ENCODE data around the gene RBFOX1.

Gene RBFOX1

GRCh38 chr16:7550096-7550495 is 217.5 kb downstream of the RBFOX1 start:
- no peak for TF ChIP-seq CTCF (IDR thresholded peaks at IDR 0.05; ENCODE audit: low read length, missing control alignments)

GRCh38 chr16:7555459-7555858 is 222.8 kb downstream of the RBFOX1 start:
- TF ChIP-seq CTCF (IDR thresholded peaks at IDR 0.05; ENCODE audit: low read length, missing control alignments) = no peak
- no peak for DNase-seq (ENCODE audit: low read depth)
- H3K4me3 ChIP-seq (replicated peaks; ENCODE audit: low read depth, low read length) = no peak overlapping the region

More at GRCh38 chr16:7550096-7550495, 217.5 kb downstream of the RBFOX1 start:
- no peak overlapping the region for H3K4me3 ChIP-seq (replicated peaks; ENCODE audit: low read depth, low read length)
- no peak for DNase-seq (ENCODE audit: low read depth)

- TF ChIP-seq CTCF (IDR thresholded peaks at IDR 0.05; ENCODE audit: low read length, missing control alignments) = no peak
- H3K4me3 ChIP-seq (replicated peaks; ENCODE audit: low read depth, low read length) = no peak overlapping the region
- no peak for DNase-seq (ENCODE audit: low read depth)
Observed at GRCh38 chr16:7561908-7562405, 229.3 kb downstream of the RBFOX1 start.

- DNase-seq (ENCODE audit: low read depth) = no peak
- no peak overlapping the region for H3K4me3 ChIP-seq (replicated peaks; ENCODE audit: low read depth, low read length)
- no peak for TF ChIP-seq CTCF (IDR thresholded peaks at IDR 0.05; ENCODE audit: low read length, missing control alignments)
Observed at GRCh38 chr16:7566360-7566759, 233.7 kb downstream of the RBFOX1 start.

GRCh38 chr16:7571366-7571765 is 238.7 kb downstream of the RBFOX1 start:
- DNase-seq (ENCODE audit: low read depth) = no peak
- H3K4me3 ChIP-seq (replicated peaks; ENCODE audit: low read depth, low read length) = no peak overlapping the region
- TF ChIP-seq CTCF (IDR thresholded peaks at IDR 0.05; ENCODE audit: low read length, missing control alignments) = no peak

- DNase-seq (ENCODE audit: low read depth) = no peak
- H3K4me3 ChIP-seq (replicated peaks; ENCODE audit: low read depth, low read length) = no peak overlapping the region
- no peak for TF ChIP-seq CTCF (IDR thresholded peaks at IDR 0.05; ENCODE audit: low read length, missing control alignments)
Observed at GRCh38 chr16:7577588-7577987, 244.9 kb downstream of the RBFOX1 start.

GRCh38 chr16:7579454-7579853 is 246.8 kb downstream of the RBFOX1 start:
- TF ChIP-seq CTCF (IDR thresholded peaks at IDR 0.05; ENCODE audit: low read length, missing control alignments) = no peak
- H3K4me3 ChIP-seq (replicated peaks; ENCODE audit: low read depth, low read length) = no peak overlapping the region
- DNase-seq (ENCODE audit: low read depth) = no peak

Measured in fibroblast of pulmonary artery (primary cell).